IMR-90 (cell line): ENCODE measurements around the gene RGL4. TPM values are rescaled to one million over a fixed set of nuclear protein-coding genes. Genes with fewer than 3 reads are reported as not detected.

Experiments used
- ATAC-seq: fragments of 200-7000 bp; cut with Tn5 transposase; 2 replicates; pipeline ENCODE4 v1.9.1; 2020; ENCODE audit warnings: low read depth, mild to moderate bottlenecking, moderate library complexity
- BruUV-seq: library from RNA; stranded (reverse); fragments of 400-500 nt; replicated peaks from 2 replicates; lab custom pipeline; 2021; lab: Mats Ljungman, UMichigan
- CTCF ChIA-PET: fragments of 300-600 bp; formaldehyde crosslinking; extraction: SDS; loops from one replicate; lab custom pipeline; 2021; ENCODE audit warnings: antibody characterized with exemption; lab: Yijun Ruan, JAX
- POLR2A ChIA-PET: fragments of 300-600 bp; sonication (Branson Sonifier 250); formaldehyde crosslinking; loops from one replicate; lab custom pipeline; 2022; ENCODE audit warnings: antibody characterized with exemption; ENCODE audit not compliant: unreplicated experiment; lab: Charles Lee
- DNase-seq: peaks from one replicate; pipeline ENCODE4 v3.0.0; 2013
- H2AFZ ChIP-seq: replicated peaks from 2 replicates; pipeline ENCODE3; 2013; ENCODE audit warnings: low read length, mild to moderate bottlenecking; ENCODE audit not compliant: poor library complexity
- H2AK5ac ChIP-seq: 2 replicates; pipeline ENCODE4 v1.6.1; 2013; ENCODE audit warnings: low read depth, low read length, inconsistent platforms
- H2AK9ac ChIP-seq: replicated peaks from 2 replicates; pipeline ENCODE3; 2013; ENCODE audit warnings: mild to moderate bottlenecking, low read depth, low read length, moderate library complexity; ENCODE audit not compliant: poor library complexity
- H2BK120ac ChIP-seq: 2 replicates; pipeline ENCODE4 v1.6.1; 2013; ENCODE audit warnings: low read depth, low read length, inconsistent platforms
- H2BK15ac ChIP-seq: 3 replicates; pipeline ENCODE4 v1.6.1; 2013; ENCODE audit warnings: low read depth, low read length, inconsistent platforms
- H2BK20ac ChIP-seq: 2 replicates; pipeline ENCODE4 v1.6.1; 2013; ENCODE audit warnings: low read depth, mild to moderate bottlenecking, inconsistent platforms, low read length, moderate library complexity
- H2BK5ac ChIP-seq: 2 replicates; pipeline ENCODE4 v1.6.1; 2013; ENCODE audit warnings: mild to moderate bottlenecking, low read depth, low read length, inconsistent platforms; ENCODE audit not compliant: poor library complexity, severe bottlenecking
- H3K14ac ChIP-seq: replicated peaks from 2 replicates; pipeline ENCODE4 v1.6.1; 2013; ENCODE audit warnings: low read depth, low read length, inconsistent platforms
- H3K18ac ChIP-seq: 2 replicates; pipeline ENCODE4 v1.6.1; 2013; ENCODE audit warnings: low read depth, low read length, control low read depth
- H3K23ac ChIP-seq: 2 replicates; pipeline ENCODE4 v1.6.1; 2013; ENCODE audit warnings: low read depth, low read length, inconsistent platforms
- H3K27ac ChIP-seq: 2 replicates; pipeline ENCODE4 v1.5.1; 2013; ENCODE audit warnings: mild to moderate bottlenecking, control low read depth, low read length; ENCODE audit not compliant: insufficient read depth
- H3K27me3 ChIP-seq: 2 replicates; pipeline ENCODE4 v1.6.1; 2013; ENCODE audit warnings: low read length; ENCODE audit not compliant: control insufficient read depth, insufficient read depth
- H3K36me3 ChIP-seq: 2 replicates; pipeline ENCODE4 v1.6.1; 2013; ENCODE audit warnings: low read length, mixed read lengths; ENCODE audit not compliant: control insufficient read depth, insufficient read depth
- H3K4ac ChIP-seq: 2 replicates; pipeline ENCODE4 v1.6.1; 2013; ENCODE audit warnings: low read depth, low read length, inconsistent platforms
- H3K4me1 ChIP-seq: 2 replicates; pipeline ENCODE4 v1.6.1; 2013; ENCODE audit warnings: low read length, mixed read lengths; ENCODE audit not compliant: control insufficient read depth, insufficient read depth
- H3K4me2 ChIP-seq: 2 replicates; pipeline ENCODE4 v1.6.1; 2013; ENCODE audit warnings: low read depth, mild to moderate bottlenecking, control low read depth, low read length, moderate library complexity
- H3K4me3 ChIP-seq: 2 replicates; pipeline ENCODE4 v1.5.1; 2013; ENCODE audit warnings: low read depth, mild to moderate bottlenecking, control low read depth, low read length, moderate library complexity; ENCODE audit not compliant: insufficient read depth
- H3K56ac ChIP-seq: 2 replicates; pipeline ENCODE4 v1.6.1; 2013; ENCODE audit warnings: low read length, inconsistent platforms; ENCODE audit not compliant: insufficient read depth; ENCODE audit errors: extremely low read depth
- H3K79me1 ChIP-seq, 2 experiments: 2 replicates each; pipeline ENCODE4 v1.6.1; 2013; ENCODE audit warnings: low read length in 2 of 2, inconsistent platforms in 1 of 2, low read depth in 1 of 2
- H3K9ac ChIP-seq: 2 replicates; pipeline ENCODE4 v1.6.1; 2013; ENCODE audit warnings: low read depth, low read length, control low read depth
- H3K9me1 ChIP-seq: 2 replicates; pipeline ENCODE4 v1.6.1; 2013; ENCODE audit warnings: low read length, inconsistent platforms; ENCODE audit not compliant: insufficient read depth
- H3K9me3 ChIP-seq: 2 replicates; pipeline ENCODE4 v1.6.1; 2013; ENCODE audit warnings: low read length; ENCODE audit not compliant: control insufficient read depth, insufficient read depth
- H4K20me1 ChIP-seq: 2 replicates; pipeline ENCODE4 v1.6.1; 2013; ENCODE audit warnings: low read length, inconsistent platforms; ENCODE audit not compliant: insufficient read depth
- H4K5ac ChIP-seq: 2 replicates; pipeline ENCODE4 v1.6.1; 2013; ENCODE audit warnings: mild to moderate bottlenecking, low read depth, low read length, control low read depth
- H4K8ac ChIP-seq, 2 experiments: 2 replicates each; pipeline ENCODE4 v1.6.1; 2013; ENCODE audit warnings: low read depth in 2 of 2, low read length in 2 of 2, control low read depth in 1 of 2, inconsistent platforms in 1 of 2
- H4K91ac ChIP-seq: 2 replicates; pipeline ENCODE4 v1.6.1; 2013; ENCODE audit warnings: low read depth, low read length, inconsistent platforms; ENCODE audit not compliant: insufficient read depth
- FOS ChIP-seq: fragments of 150-350 bp; IDR thresholded peaks from 2 replicates; pipeline ENCODE4 v1.6.1; 2016; ENCODE audit warnings: low read depth, low read length
- MXI1 ChIP-seq: IDR thresholded peaks from 2 replicates; pipeline ENCODE4 v1.6.1; 2012; ENCODE audit warnings: low read depth, mild to moderate bottlenecking, low read length, moderate library complexity, borderline replicate concordance
- POLR2A ChIP-seq: IDR thresholded peaks from 2 replicates; pipeline ENCODE4 v1.6.1; 2012; ENCODE audit warnings: mild to moderate bottlenecking, low read depth, low read length
- RCOR1 ChIP-seq: IDR thresholded peaks from 2 replicates; pipeline ENCODE4 v1.6.1; 2012; ENCODE audit warnings: mild to moderate bottlenecking, low read length, improper control_type of control experiment; ENCODE audit not compliant: insufficient replicate concordance
- WGBS, 2 experiments: methylation state at CpG; one replicate each; pipeline versions ENCODE4 v1.1.5 to v1.1.7; 2013; ENCODE audit warnings: missing lambda C conversion rate in 2 of 2; ENCODE audit not compliant: insufficient read length in 1 of 2; ENCODE audit errors: extremely low coverage in 2 of 2; 5-methylcytosine and 5-hydroxymethylcytosine counted together
- dilution Hi-C: fragments of 300-500 bp; cut with HindIII; formaldehyde crosslinking; loops from one replicate; pipeline ENCODE4 v1.14.3; 2018; ENCODE audit warnings: low sequenced_read_pairs; ENCODE audit not compliant: unreplicated experiment
- in situ Hi-C: fragments of 300-500 bp; cut with MboI; formaldehyde crosslinking; loops from 3 replicates; pipeline ENCODE4 v1.14.3; 2019; ENCODE audit warnings: low sequenced_read_pairs, inconsistent platforms, mixed read lengths
- intact Hi-C: fragments of 100-400 bp; cut with micrococcal nuclease; formaldehyde crosslinking; loops from 2 replicates; pipeline ENCODE4 v1.10.0; 2022
- polyA plus RNA-seq, 3 experiments: library from polyadenylated mRNA; depleted of rRNA; stranded (reverse); fragments of >200 nt; gene quantifications; 2 replicates each; pipeline ENCODE4 v1.2.3, GENCODE V29; 2012; ENCODE audit warnings: low replicate concordance in 1 of 3
- total RNA-seq: library from RNA; depleted of rRNA; stranded (reverse); fragments of >200 nt; gene quantifications from 2 replicates; pipeline ENCODE4 v1.2.3, GENCODE V29; 2012
- TF ChIP-seq, protein P1 (sequence below): fragments of 150-350 bp; IDR thresholded peaks from 2 replicates; pipeline ENCODE4 v1.6.1; 2016; ENCODE audit warnings: low read depth, mild to moderate bottlenecking, low read length, moderate library complexity, borderline replicate concordance
- TF ChIP-seq, protein P2 (sequence below): fragments of 150-350 bp; IDR thresholded peaks from 2 replicates; pipeline ENCODE4 v1.6.1; 2017; ENCODE audit warnings: mild to moderate bottlenecking, antibody characterized with exemption, low read length, low read depth

The RGL4 gene
- total and polyA plus RNA-seq, 2 of the 4 experiments (the other 2 are of a cell fraction), result not detected

DNA sequence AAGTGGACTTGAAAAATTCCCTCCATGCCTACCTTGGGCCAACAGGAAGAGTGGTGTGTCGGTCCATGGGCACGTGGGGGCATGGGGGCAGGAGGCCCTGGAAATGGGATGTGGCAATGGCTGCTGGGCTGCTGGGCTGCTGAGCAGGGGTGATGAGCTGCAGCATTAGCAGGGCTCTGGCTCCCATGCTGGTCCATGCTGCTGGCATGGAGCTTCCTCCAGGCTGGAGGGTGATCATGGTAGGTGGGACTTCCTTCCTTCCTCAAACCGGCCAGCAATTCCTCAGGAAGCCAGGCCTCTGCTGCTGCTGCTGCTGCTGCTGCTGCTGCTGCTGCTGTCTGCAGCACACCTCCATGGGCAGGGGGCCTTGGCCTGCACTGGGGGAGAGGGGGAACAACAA, 4.3 kb downstream of the RGL4 start:
- H2BK5ac ChIP-seq, result no peak overlapping the region
- no peaks in the 10 kb centered on the region for H3K27me3 ChIP-seq
- peaks cover 5 to 11% of the 10 kb centered on the region in 2 experiments; a peak in 3 of 4 replicates for H3K79me1 ChIP-seq
- no peak overlapping the region for H3K23ac ChIP-seq
- peaks cover 24% of the 10 kb centered on the region for H3K36me3 ChIP-seq
- no peak overlapping the region for H3K14ac ChIP-seq
- H3K9me3 ChIP-seq, result no peaks in the 10 kb centered on the region
- no peak overlapping the region for H2BK120ac ChIP-seq
- H2AFZ ChIP-seq, result no peak overlapping the region
- H3K27ac ChIP-seq, result no peak overlapping the region
- no peak overlapping the region for H2AK5ac ChIP-seq
- no peak overlapping the region for H2BK20ac ChIP-seq
- H4K20me1 ChIP-seq, result peaks cover 8% of the 10 kb centered on the region; the same call in 1 of the 2 replicates
- no peak overlapping the region for H3K18ac ChIP-seq
- no peak overlapping the region for H3K4me3 ChIP-seq
- POLR2A ChIA-PET, result no interaction called here
- DNase-seq (no peak), ATAC-seq (no peak)
- peaks cover 9% of the 10 kb centered on the region for H3K4me1 ChIP-seq
- no peak overlapping the region for H4K8ac ChIP-seq
- H3K4me2 ChIP-seq, result no peak overlapping the region
- no peak overlapping the region for H3K4ac ChIP-seq
- H4K5ac ChIP-seq, result no peak overlapping the region
- peaks cover 20% of the 10 kb centered on the region for H3K9me1 ChIP-seq
- H4K91ac ChIP-seq, result no peak overlapping the region
- CTCF ChIA-PET, result no interaction called here
- intact Hi-C loops (no loop called here), dilution Hi-C loops (no loop called here), in situ Hi-C loops (no loop called here)
- BruUV-seq, result no TSS peak
- WGBS, 2 experiments, result no CpG with 5 or more reads among the region's 3 CpGs
- no peak overlapping the region for H3K56ac ChIP-seq
- H3K9ac ChIP-seq, result no peak overlapping the region
- no peak overlapping the region for H2AK9ac ChIP-seq
- H2BK15ac ChIP-seq, result no peak overlapping the region
- TF ChIP-seq, protein P1, sequence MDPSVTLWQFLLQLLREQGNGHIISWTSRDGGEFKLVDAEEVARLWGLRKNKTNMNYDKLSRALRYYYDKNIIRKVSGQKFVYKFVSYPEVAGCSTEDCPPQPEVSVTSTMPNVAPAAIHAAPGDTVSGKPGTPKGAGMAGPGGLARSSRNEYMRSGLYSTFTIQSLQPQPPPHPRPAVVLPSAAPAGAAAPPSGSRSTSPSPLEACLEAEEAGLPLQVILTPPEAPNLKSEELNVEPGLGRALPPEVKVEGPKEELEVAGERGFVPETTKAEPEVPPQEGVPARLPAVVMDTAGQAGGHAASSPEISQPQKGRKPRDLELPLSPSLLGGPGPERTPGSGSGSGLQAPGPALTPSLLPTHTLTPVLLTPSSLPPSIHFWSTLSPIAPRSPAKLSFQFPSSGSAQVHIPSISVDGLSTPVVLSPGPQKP, result no peak
- TF ChIP-seq RCOR1 (no peak), FOS (no peak), POLR2A (no peak), MXI1 (no peak)
- TF ChIP-seq, protein P2, sequence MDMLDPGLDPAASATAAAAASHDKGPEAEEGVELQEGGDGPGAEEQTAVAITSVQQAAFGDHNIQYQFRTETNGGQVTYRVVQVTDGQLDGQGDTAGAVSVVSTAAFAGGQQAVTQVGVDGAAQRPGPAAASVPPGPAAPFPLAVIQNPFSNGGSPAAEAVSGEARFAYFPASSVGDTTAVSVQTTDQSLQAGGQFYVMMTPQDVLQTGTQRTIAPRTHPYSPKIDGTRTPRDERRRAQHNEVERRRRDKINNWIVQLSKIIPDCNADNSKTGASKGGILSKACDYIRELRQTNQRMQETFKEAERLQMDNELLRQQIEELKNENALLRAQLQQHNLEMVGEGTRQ, result no peak
